ENCODE results near the gene ABHD6.
A peak's percentile ranks its signal among the peaks of the same experiment; 100 is the strongest.

The ABHD6 gene

DNA sequence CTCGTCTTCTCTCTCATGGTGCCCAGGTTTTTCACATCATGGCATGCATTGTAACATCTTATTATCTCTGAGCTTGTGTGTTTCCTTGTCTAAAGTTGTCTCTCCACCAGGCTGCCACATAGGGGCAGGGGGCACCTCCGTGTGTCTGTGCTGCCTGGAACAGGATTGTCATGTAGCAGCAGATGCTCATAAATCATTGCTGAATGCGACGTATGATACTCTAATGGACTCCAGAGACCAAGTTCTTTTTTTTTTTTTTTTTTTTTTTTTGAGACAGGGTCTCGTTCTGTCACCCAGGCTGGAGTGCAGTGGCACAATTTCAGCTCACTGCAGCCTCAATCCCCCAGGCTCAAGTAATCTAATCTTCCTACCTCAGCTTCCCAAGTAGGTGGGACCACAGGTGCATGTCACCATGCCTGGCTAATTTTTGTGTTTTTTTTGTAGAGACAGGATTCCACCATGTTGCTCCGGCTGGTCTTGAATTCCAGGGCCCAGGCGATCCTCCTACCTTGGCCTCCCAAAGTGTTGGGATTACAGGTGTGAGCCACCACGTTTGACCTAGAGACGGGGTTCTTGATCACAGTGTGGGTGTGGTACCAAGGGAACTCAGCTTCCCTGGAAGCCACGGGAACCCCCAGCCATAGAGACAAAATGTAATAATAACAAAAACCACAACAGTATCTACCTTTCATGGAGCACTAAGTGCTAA lies 22.1 kb upstream of the ABHD6 start:
- no peaks in the 10 kb centered on the region for H3K9me3 ChIP-seq (ENCODE audit: insufficient read depth, low read depth, low read length)
- no peak for DNase-seq
- H3K14ac ChIP-seq (ENCODE audit: low read length), result no peak overlapping the region
- H2AFZ ChIP-seq (ENCODE audit: insufficient read depth, low read length, poor library complexity), result no peak overlapping the region
- no peak overlapping the region for H3K23ac ChIP-seq (ENCODE audit: low read length)
- H3K9ac ChIP-seq (ENCODE audit: low read length), result no peak overlapping the region
- no peaks in the 10 kb centered on the region for H3K27me3 ChIP-seq (ENCODE audit: insufficient read depth, low read length)
- no peaks in the 10 kb centered on the region for H3K79me1 ChIP-seq (ENCODE audit: low read length)
- H3K4me3 ChIP-seq (ENCODE audit: low read depth, low read length), result no peak overlapping the region
- no peak overlapping the region for H2BK120ac ChIP-seq (ENCODE audit: insufficient read depth, low read length, poor library complexity)
- H4K91ac ChIP-seq (ENCODE audit: low read depth, low read length), result no peak overlapping the region
- H2AK5ac ChIP-seq (ENCODE audit: low read length), result no peak overlapping the region
- H3K18ac ChIP-seq (ENCODE audit: low read length), result no peak overlapping the region
- WGBS (ENCODE audit: extremely low coverage, insufficient coverage, insufficient read length), result no CpG with 5 or more reads among the region's 10 CpGs
- H3K4ac ChIP-seq (ENCODE audit: low read depth, low read length), result no peak overlapping the region
- no peak overlapping the region for H4K8ac ChIP-seq (ENCODE audit: low read depth, low read length)
- H2BK12ac ChIP-seq (ENCODE audit: low read length), result no peak overlapping the region
- no peak overlapping the region for H4K12ac ChIP-seq (ENCODE audit: low read depth, low read length)
- no peak overlapping the region for H2BK5ac ChIP-seq (ENCODE audit: low read depth, low read length, poor library complexity)
- H3K79me2 ChIP-seq (ENCODE audit: control insufficient read depth, insufficient read depth, low read length, poor library complexity), result no peaks in the 10 kb centered on the region
- H3K4me2 ChIP-seq (ENCODE audit: low read length), result no peak overlapping the region
- no peak overlapping the region for H3K27ac ChIP-seq (ENCODE audit: low read depth, low read length)
- H3K4me1 ChIP-seq (ENCODE audit: control insufficient read depth in 1 of 2, insufficient read depth in 2 of 2, low read length in 2 of 2), result no peaks in the 10 kb centered on the region
- no peaks in the 10 kb centered on the region for H3K36me3 ChIP-seq (ENCODE audit: control insufficient read depth in 1 of 2, insufficient read depth in 2 of 2, low read length in 2 of 2)

DNA sequence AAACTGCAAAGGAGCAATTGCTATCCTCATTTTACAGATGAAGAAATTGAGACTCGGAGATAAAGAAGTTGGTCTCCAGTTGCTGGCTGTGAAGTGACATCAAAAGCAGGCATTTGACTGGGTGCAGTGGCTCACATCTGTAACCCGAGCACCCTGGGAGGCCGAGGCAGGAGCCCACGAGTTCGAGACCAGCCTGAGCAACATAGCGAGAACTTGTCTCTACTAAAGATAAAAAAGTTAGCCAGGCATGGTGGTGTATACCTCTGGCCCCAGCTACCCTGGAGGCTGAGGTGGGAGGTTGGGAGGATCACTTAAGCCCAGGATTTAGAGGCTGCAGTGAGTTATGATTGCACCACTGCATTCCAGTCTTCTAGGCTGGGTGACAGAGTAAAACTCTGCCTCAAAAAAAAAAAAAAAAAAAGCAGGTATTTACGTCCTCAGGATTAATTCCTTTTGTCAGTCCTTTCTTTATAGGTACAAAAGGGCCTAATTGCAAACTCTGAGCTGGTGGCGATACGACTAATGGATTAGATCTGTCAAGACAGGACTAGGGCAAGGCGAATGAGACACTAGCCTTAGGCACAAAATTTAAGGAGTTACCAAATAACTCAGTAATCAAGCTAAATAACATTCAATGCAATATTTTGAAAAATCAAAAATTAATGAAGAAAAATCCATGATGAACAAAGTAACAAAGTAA lies 20.9 kb upstream of the ABHD6 start:
- no CpG with 5 or more reads among the region's 10 CpGs for WGBS (ENCODE audit: extremely low coverage, insufficient coverage, insufficient read length)

DNA sequence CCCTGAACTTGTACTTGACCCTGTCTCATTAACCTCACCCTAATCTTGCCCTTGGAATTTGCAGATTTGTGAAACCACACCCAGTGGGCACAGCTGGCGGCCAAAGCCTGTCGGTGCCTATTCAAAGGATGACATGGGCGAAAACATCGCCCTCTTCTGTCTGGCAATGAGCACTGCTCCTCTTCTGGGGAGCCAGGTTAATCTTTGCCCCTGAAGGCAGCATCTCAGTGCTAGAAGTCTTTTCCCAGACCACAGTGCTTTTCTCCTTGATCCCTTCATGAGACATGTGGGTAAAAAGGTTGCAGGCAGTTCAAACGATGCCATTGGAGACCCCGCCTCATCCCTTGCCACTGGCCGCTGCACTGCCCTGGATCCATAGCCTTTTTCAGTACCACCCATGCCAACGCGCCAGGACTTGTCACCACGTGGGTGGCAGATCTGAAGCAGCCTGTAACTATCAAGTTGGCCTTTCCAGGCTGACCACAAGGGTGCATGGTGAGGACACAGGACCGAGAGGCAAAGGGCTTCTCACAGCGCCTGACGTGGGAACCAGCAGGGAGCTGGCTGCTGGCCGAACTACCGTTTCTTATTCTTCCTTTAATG lies 20.3 kb upstream of the ABHD6 start:
- DNase-seq, result peak; percentile 38 to 70
- Histone ChIP-seq H3K36me3 (ENCODE audit: control insufficient read depth in 1 of 2, insufficient read depth in 2 of 2, low read length in 2 of 2) (no peaks in the 10 kb centered on the region), H3K79me1 (ENCODE audit: low read length) (no peaks in the 10 kb centered on the region), H3K27me3 (ENCODE audit: insufficient read depth, low read length) (no peaks in the 10 kb centered on the region), H3K18ac (ENCODE audit: low read length) (no peak overlapping the region), H3K4ac (ENCODE audit: low read depth, low read length) (no peak overlapping the region), H3K4me1 (ENCODE audit: control insufficient read depth in 1 of 2, insufficient read depth in 2 of 2, low read length in 2 of 2) (no peaks in the 10 kb centered on the region), H2AK5ac (ENCODE audit: low read length) (no peak overlapping the region), H3K79me2 (ENCODE audit: control insufficient read depth, insufficient read depth, low read length, poor library complexity) (no peaks in the 10 kb centered on the region), H4K8ac (ENCODE audit: low read depth, low read length) (no peak overlapping the region), H4K12ac (ENCODE audit: low read depth, low read length) (no peak overlapping the region), H3K14ac (ENCODE audit: low read length) (no peak overlapping the region), H2BK5ac (ENCODE audit: low read depth, low read length, poor library complexity) (no peak overlapping the region), H3K23ac (ENCODE audit: low read length) (no peak overlapping the region), H2BK120ac (ENCODE audit: insufficient read depth, low read length, poor library complexity) (no peak overlapping the region), H3K27ac (ENCODE audit: low read depth, low read length) (no peak overlapping the region), H3K9ac (ENCODE audit: low read length) (no peak overlapping the region), H3K4me3 (ENCODE audit: low read depth, low read length) (no peak overlapping the region), H4K91ac (ENCODE audit: low read depth, low read length) (no peak overlapping the region), H2BK12ac (ENCODE audit: low read length) (no peak overlapping the region), H3K4me2 (ENCODE audit: low read length) (no peak overlapping the region), H2AFZ (ENCODE audit: insufficient read depth, low read length, poor library complexity) (no peak overlapping the region), H3K9me3 (ENCODE audit: insufficient read depth, low read depth, low read length) (no peaks in the 10 kb centered on the region)
- WGBS (ENCODE audit: extremely low coverage, insufficient coverage, insufficient read length), result no CpG with 5 or more reads among the region's 15 CpGs

More for the DNA sequence above, 20.9 kb upstream of the ABHD6 start:
- H3K14ac ChIP-seq (ENCODE audit: low read length), result no peak overlapping the region
- H3K27me3 ChIP-seq (ENCODE audit: insufficient read depth, low read length), result no peaks in the 10 kb centered on the region
- H3K4ac ChIP-seq (ENCODE audit: low read depth, low read length), result no peak overlapping the region
- no peaks in the 10 kb centered on the region for H3K9me3 ChIP-seq (ENCODE audit: insufficient read depth, low read depth, low read length)
- no peak overlapping the region for H4K12ac ChIP-seq (ENCODE audit: low read depth, low read length)
- H2AK5ac ChIP-seq (ENCODE audit: low read length), result no peak overlapping the region
- no peaks in the 10 kb centered on the region for H3K79me2 ChIP-seq (ENCODE audit: control insufficient read depth, insufficient read depth, low read length, poor library complexity)
- no peak overlapping the region for H2BK5ac ChIP-seq (ENCODE audit: low read depth, low read length, poor library complexity)
- peak; percentile 52 to 64 for DNase-seq
- no peak overlapping the region for H4K8ac ChIP-seq (ENCODE audit: low read depth, low read length)
- no peak overlapping the region for H4K91ac ChIP-seq (ENCODE audit: low read depth, low read length)
- H3K36me3 ChIP-seq (ENCODE audit: control insufficient read depth in 1 of 2, insufficient read depth in 2 of 2, low read length in 2 of 2), result no peaks in the 10 kb centered on the region
- no peaks in the 10 kb centered on the region for H3K4me1 ChIP-seq (ENCODE audit: control insufficient read depth in 1 of 2, insufficient read depth in 2 of 2, low read length in 2 of 2)
- no peak overlapping the region for H2BK12ac ChIP-seq (ENCODE audit: low read length)
- no peak overlapping the region for H3K9ac ChIP-seq (ENCODE audit: low read length)
- no peak overlapping the region for H3K4me3 ChIP-seq (ENCODE audit: low read depth, low read length)
- no peak overlapping the region for H2AFZ ChIP-seq (ENCODE audit: insufficient read depth, low read length, poor library complexity)
- no peak overlapping the region for H3K18ac ChIP-seq (ENCODE audit: low read length)
- no peak overlapping the region for H3K27ac ChIP-seq (ENCODE audit: low read depth, low read length)
- no peak overlapping the region for H3K4me2 ChIP-seq (ENCODE audit: low read length)
- H3K79me1 ChIP-seq (ENCODE audit: low read length), result no peaks in the 10 kb centered on the region
- no peak overlapping the region for H3K23ac ChIP-seq (ENCODE audit: low read length)
- H2BK120ac ChIP-seq (ENCODE audit: insufficient read depth, low read length, poor library complexity), result no peak overlapping the region

DNA sequence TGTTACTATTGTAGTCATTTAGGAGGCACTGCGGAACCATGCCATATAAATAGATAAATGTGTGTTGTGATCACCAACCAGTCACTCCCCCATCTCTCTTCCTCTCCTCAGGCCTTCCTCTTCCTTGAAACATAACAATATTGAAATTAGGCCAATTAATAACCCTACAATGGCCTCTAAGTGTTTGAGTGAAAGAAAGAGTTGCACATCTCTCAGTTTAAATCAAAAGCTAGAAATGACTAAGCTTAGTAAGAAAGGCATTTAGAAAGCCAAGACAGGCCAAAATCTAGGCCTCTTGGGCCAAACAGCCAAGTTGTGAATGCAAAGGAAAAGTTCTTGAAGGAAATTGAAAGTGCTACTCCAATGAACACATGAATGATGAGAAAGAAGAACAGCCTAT lies 18.7 kb upstream of the ABHD6 start:
- H2BK120ac ChIP-seq (ENCODE audit: insufficient read depth, low read length, poor library complexity), result no peak overlapping the region
- H3K27me3 ChIP-seq (ENCODE audit: insufficient read depth, low read length), result no peaks in the 10 kb centered on the region
- no peak overlapping the region for H4K8ac ChIP-seq (ENCODE audit: low read depth, low read length)
- no peak overlapping the region for H4K91ac ChIP-seq (ENCODE audit: low read depth, low read length)
- no peak for DNase-seq
- no peak overlapping the region for H2AK5ac ChIP-seq (ENCODE audit: low read length)
- no peaks in the 10 kb centered on the region for H3K9me3 ChIP-seq (ENCODE audit: insufficient read depth, low read depth, low read length)
- H3K4ac ChIP-seq (ENCODE audit: low read depth, low read length), result no peak overlapping the region
- no peak overlapping the region for H4K12ac ChIP-seq (ENCODE audit: low read depth, low read length)
- no peak overlapping the region for H3K18ac ChIP-seq (ENCODE audit: low read length)
- no peak overlapping the region for H2BK5ac ChIP-seq (ENCODE audit: low read depth, low read length, poor library complexity)
- H3K79me2 ChIP-seq (ENCODE audit: control insufficient read depth, insufficient read depth, low read length, poor library complexity), result no peaks in the 10 kb centered on the region
- no peaks in the 10 kb centered on the region for H3K4me1 ChIP-seq (ENCODE audit: control insufficient read depth in 1 of 2, insufficient read depth in 2 of 2, low read length in 2 of 2)
- no peak overlapping the region for H3K14ac ChIP-seq (ENCODE audit: low read length)
- no peak overlapping the region for H3K27ac ChIP-seq (ENCODE audit: low read depth, low read length)
- no peaks in the 10 kb centered on the region for H3K79me1 ChIP-seq (ENCODE audit: low read length)
- no peak overlapping the region for H3K9ac ChIP-seq (ENCODE audit: low read length)
- no peak overlapping the region for H3K4me2 ChIP-seq (ENCODE audit: low read length)
- no peak overlapping the region for H3K23ac ChIP-seq (ENCODE audit: low read length)
- no peaks in the 10 kb centered on the region for H3K36me3 ChIP-seq (ENCODE audit: control insufficient read depth in 1 of 2, insufficient read depth in 2 of 2, low read length in 2 of 2)
- no peak overlapping the region for H2BK12ac ChIP-seq (ENCODE audit: low read length)
- no CpG with 5 or more reads among the region's 1 CpG for WGBS (ENCODE audit: extremely low coverage, insufficient coverage, insufficient read length)
- no peak overlapping the region for H2AFZ ChIP-seq (ENCODE audit: insufficient read depth, low read length, poor library complexity)
- no peak overlapping the region for H3K4me3 ChIP-seq (ENCODE audit: low read depth, low read length)
